NCI-H345 (cell line): ENCODE measurements around the gene C18orf32.
"Not testable (repeated sequence)": the region's sequence is repeated elsewhere in the genome, so short reads cannot be mapped to it uniquely, and the experiment has no call there.

ENCODE experiments used
- DNase-seq: peaks from one replicate; lab custom pipeline; 2025; lab: John Stamatoyannopoulos, UW

C18orf32 gene

DNA sequence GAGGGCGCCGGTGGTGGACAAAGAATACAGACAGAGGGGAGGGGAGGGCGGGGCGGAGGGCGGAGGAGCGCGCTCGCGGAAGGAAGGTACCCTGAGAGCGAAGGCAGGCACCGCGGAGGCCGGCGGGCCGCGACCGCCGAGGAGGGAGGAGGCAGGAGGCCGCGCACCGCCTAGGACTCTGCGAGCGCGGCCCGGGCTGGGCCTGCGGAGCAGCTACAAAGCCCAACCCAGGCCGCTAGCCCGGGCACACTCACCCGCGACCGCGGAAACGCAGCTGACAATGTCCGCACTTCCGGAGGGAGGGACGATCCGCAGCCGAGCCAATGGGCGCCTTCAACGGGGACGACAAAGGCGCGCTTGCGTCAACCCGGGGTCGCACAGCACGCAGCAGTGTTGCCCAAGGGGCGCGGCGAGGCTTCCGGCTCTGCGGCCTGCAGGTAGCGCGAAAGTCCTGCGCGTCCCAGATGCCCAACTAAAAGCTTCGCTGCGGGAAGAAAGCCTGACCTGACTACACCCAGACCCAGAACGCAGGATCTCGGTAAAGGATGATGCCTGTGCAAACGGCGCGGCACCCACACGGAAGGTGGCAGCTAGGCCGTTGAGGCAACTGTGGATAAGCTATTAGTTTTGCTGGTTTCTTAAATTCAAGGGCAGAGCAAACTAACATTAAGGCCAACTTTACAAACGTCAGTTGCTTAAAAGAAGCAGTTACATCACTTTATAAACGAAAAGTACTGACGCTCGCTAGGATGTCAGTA is at the start of gene C18orf32:
Gene C18orf32 (minus strand): TSS at position 282 of the 758 bp plus-strand sequence. CDS start 3,486 bp downstream, outside the sequence.
- peak; percentile 94 for DNase-seq

DNA sequence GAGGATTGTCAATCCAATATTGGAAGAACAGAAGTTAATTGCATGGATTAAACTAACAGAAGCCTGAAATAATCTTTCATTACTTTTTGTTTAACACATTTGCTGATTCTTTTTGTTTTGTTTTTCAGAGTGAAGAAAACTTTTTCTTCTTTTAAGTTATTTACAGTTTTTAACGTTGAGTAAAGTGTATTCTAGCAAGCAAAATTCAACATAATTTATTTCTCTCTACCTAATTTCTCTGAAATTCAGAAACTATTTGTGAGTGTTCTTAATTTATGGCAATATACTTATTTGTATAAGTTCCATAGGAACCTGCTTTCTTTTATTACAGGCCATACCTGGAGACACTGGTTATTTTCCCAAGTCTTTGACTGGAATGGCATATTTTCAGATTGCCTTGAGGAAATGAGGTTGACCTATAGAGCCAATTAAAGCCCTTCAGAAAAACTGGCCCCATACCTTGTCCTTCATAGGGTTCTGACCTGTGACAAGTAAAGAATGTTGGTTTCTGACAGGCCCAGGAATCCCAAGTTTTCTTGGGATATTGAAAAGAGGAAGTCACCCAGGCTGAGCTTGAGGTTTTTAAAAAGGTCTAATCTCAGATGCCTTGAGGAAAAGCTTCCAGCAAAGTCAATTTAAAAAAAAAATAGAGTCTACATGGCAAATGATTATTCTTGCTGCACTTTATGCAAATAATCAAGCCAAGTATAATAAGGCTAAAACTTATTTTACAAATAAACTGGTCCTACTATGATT is 48.0 kb upstream of the C18orf32 start:
- no peak for DNase-seq

DNA sequence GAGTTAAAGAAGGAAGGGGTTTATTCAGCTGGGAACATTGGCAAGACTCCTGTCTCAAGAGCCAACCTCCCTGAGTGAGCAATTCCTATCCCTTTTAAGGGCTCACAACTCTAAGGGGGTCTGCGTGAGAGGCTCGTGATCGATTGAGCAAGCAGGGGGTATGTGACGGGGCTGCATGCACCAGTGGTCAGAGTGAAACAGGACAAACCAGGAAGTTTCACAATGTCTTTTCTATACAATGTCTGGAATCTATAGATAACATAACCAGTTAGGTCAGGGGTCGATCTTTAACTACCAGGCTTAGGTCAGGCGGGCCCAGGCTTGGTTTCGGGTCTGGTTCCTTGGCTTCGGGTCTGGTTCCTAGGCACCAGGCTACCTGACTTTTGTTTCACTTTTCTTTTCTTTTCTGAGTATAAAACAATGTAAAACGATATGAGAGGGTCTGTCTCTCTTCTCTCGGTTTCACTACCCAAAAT is 44.7 kb upstream of the C18orf32 start:
- no peak for DNase-seq

DNA sequence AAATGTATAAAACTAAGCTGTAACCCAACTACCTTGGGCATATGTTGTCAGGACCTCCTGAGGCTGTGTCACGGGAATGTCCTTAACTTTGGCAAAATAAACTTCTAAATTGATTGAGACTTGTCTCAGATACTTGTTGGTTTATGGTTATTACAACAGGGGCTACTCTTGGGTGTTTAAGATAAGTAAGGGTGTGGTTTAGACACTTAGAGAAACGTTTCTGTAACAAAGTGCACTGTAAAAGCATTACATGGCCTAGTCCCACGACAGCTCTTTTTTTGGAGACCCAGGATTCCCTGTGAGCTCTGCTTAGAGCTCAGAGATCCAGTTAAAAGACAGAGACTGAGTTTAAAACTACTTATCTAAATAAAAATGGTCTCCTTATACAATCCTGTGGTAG is 42.6 kb upstream of the C18orf32 start:
- no peak for DNase-seq

DNA sequence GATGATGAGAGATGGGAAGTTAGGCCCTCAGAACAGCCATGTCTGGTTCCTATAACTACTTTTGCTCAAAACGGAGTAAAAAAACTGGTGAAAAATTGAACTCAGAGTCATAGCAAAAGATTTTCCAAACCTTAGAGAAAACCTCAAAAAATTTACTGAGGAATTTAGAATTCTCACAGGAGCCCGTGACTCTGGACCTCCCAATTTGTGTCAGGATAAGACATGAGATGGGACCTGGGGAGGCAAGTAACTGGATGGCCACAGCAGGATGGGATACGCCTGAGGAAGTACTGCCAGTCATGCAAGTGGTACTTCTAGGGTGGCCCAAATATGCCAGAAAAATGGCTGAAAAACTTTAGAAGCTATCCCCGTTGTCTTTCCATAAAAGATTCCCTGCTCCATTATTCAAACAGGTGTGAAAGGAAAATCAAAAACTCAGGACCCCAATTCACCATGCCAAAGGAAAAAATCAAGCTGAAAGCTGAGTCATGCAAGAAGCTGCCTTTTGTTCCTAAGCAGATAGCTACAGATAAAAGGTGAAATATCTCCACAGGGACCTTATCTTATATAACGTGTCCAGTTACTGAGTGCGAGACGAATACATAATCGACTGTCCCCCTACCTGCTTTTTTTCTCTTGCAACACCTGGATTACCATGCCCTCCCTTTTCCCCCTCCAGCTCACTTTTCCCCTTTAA is 40.7 kb upstream of the C18orf32 start:
- no peak for DNase-seq

DNA sequence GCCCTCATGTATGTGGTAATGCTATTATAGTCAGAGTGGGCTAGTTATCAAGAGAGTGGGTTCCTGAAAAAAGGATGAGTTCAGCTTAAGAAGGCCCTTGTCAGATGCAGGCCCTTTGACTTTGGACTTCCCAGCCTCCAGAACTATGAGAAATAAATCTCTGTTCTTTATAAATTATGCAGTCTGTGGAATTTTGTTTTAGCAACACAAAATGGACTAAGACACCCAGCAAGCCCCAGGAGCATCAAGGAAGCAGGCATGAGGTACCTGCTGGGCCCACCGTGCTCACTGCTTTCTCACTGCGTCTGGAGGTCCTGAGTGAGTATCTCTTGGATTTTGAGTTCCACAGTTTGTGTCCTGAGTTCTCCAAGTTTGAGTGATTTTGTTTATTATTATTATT is 38.9 kb upstream of the C18orf32 start:
- no peak for DNase-seq

DNA sequence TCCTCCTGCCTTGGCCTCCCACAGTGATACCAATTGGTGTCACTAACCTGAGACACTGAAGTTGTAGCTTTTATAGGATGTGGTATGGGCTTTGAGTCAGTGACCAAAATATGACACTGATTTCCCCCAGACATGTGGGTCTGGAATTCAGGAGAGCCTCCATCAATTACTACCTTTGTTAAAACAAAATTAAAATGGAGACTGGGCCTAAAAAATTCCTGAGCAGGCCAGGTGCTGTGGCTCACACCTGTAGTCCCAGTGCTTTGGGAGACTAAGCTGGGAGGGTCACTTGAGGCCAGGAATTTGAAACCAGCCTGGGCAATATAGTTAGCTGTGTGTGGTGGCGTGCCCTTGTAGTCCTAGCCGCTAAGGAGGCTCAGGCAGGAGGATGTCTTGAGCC is 37.9 kb upstream of the C18orf32 start:
- DNase-seq, result no peak

DNA sequence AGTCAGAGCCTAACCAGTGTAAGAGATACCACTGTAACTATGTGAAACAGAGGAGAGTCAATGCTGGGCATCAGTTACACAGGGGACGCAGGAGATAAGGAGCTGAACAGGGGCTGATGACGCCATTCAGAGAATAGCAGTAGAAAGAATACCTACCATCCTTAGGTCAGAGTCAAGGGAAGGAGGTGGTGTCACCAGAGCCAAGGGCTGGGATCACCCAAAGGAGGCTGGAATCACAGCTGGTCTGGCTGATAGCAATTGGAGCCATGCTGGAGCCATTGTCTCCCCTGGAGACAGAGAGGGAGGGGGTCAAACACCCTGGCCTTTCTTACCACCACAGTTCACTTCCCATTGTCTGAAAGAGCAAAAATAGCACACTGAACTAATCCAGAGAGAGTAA is 37.3 kb upstream of the C18orf32 start:
- DNase-seq, result no peak

DNA sequence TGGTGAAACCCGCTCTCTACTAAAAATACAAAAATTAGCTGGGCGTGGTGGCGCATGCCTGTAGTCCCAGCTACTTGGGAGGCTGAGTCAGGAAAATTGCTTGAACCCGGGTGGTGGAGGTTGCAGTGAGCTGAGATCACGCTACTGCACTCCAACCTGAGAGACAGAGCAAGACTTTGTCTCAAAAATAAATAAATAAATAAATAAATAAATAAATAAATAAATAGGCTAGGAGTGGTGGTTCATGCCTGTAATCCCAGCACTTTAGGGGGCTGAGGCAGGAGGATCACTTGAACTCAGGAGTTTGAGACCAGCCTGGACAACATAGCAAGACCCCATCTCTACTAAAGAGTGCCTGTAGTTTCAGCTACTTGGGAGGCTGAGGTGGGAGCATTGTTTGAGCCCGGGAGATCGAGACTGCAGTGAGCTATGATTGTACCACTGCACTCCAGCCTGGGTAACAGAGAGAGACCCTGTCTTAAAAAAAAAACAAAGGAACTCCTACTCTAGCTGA is 36.6 kb upstream of the C18orf32 start:
- not testable (repeated sequence) for DNase-seq

DNA sequence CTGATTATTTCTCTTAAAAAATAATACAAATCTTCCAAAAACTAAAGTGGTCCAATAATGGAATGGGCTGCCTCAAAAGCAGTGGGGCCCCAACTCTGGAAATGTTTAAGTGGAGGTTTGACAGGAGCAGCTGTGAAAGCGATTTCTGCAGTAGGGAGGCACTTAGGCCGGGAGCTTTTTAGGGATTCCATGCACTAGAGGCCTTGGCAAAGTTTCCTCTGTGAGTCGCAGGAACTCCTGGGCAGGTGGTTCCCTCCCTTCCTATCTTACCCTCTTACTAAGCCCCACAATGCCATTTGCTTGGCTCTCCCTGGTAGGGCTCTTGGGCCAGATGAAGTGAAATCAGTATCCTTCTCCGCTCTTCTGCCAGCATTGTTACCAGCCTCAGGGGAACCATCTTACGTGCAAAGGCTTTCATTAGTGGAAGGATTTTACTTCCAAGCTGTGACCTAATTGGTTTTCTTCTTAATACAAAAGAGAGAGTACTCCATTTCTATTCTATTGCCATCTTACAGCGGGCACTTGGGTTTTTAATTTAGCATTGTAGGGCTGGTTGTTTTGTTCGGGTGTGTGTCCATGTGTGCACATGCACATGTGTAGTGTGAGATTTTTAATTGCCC is 34.3 kb upstream of the C18orf32 start:
- peak; percentile 56 for DNase-seq

DNA sequence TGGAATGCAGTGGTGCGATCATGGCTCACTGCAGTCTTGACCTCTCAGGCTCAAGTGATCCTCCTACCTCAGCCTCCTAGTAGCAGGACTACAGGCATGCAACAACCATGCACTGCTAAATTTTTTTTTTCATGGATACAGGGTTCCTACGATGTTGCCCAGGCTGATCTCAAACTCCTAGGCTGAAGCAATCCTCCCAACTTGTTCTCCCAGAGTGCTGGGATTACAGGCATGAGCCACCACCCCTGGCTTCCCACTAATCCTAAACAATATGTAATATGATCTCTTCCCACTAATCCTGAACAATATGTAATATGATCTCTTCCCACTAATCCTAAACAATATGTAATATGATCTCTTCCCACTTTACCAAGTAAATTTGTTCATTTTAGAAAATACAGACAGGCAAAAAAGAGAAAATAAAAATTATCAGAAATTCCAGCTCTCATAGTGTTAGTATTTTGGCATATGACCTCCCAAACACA is 33.7 kb upstream of the C18orf32 start:
- DNase-seq, result peak; percentile 65

DNA sequence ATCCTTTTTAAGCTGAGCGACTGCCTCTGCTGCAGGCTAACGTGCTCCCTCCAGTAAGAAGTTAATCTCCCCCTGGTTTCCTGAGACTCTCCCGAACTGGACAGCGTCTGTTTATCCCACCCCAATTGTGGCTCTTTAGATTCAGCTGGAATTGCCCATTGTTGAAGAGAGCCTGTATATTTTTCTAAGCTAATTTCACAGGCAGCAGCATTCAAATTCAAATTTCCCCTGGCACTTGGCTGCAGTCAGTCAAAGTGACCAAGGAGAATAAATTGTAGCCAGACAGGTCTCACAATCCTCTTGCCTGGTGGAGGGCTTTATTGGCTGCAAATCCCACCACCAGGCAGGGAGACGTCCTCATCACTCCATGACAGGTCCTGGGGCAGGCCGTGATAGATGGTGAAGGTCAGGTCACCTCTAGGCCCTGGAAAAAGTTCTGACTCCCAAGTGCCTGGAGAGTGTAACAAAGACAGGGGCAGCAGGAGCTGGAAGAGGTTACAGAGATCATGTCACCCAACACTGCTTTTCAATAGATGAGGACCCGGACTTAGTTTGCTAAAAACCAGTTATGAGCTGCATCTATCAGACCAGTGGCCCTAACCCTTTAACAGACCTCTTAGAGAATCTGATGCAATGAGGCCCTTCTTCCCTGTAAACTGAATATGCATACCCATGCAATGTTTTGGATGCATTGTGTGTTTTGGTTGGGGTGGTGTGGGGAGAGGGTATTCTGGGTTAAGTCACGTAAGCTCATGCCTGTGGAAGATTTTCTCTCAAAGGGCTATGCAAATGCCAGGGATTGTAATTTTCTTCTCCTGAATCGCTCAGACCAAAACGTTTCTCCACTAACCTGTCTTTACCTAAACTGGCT is 32.3 kb upstream of the C18orf32 start:
- DNase-seq, result no peak

DNA sequence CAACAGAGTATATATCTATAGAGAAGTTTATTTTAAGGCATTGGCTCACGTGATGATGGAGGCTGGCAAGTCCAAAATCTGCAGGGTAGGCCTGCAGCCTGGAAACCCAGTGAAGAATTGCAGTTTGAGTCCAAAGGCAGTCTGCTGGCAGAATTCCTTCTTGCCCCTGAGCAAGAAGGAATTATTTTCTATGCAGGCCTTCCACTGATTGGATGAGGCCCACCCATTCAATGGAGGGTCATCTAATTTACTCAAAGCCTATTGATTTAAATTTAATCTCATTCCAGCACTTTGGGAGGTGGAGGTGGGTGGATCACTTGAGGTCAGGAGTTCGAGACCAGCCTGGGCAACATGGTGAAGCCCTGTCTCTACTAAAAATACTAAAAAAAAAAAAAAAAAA is 30.4 kb upstream of the C18orf32 start:
- no peak for DNase-seq

DNA sequence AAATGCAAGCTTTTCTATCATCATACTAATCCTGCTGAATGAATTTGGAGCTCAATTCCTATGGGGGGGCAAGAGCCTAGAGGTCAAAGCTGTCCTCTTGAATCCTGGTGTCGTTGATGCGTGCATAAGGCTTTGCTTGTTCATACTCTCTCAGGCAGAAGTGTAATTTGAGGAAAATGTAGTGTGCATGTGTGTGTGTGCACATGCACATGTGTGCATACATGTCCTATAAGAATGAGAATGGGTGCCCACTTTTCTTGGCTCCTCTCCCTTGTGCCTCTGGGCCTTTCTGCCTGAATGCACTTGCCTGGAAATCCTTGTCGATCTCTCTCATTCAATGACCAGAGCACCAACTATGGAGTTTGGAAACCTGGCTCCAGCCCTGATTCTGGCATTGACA is 28.5 kb upstream of the C18orf32 start:
- no peak for DNase-seq

DNA sequence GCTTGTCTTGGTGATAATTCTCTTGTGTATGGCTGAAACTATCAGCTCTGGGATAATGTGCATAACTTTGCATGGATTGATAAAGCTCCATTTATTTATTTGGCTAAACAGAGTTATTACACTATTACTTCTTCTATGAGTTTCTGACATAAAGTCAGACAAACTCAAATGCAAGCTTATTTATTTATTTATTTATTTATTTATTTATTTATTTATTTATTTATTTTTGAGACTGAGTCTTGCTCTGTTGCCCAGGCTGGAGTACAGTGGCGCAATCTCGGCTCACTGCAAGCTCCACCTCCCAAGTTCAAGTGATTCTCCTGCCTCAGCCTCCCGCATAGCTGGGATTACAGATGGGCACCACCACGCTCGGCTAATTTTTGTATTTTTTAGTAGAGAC is 28.0 kb upstream of the C18orf32 start:
- not testable (repeated sequence) for DNase-seq

DNA sequence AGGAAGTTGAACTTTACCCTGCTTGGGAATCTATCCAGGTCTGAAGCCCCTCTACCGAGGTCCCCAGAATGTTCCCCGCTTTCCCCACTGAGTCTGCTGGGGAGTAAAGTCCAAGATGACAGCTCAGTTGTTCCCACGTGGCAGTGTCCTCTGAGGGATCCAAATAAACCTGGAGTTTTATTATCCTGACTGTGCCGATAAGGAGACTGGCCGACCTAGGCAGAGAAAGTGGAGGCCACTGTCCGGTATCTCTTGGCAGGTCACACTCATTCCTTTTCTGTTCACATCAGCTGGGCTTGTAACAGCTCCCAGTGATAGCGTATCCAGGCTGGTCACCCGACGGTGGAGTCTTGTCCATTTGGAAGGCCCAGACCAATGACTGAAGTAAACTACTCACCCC is 27.5 kb upstream of the C18orf32 start:
- no peak for DNase-seq

DNA sequence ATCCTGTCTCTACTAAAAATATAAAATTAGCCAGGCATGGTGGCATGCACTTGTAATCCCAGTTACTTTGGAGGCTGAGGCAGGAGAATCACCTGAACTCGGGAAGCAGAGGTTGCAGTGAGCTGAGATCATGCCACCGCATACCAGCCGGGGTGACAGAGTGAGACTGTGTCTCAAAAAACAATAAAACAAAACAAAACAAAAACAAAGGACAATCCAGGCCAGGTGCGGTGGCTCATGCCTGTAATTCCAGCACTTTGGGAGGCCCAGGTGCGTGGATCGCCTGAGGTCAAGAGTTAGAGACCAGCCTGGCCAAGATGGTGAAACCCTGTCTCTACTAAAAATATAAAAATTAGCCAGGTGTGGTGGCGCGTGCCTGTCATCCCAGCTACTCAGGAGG is 25.8 kb upstream of the C18orf32 start:
- DNase-seq, result not testable (repeated sequence)

DNA sequence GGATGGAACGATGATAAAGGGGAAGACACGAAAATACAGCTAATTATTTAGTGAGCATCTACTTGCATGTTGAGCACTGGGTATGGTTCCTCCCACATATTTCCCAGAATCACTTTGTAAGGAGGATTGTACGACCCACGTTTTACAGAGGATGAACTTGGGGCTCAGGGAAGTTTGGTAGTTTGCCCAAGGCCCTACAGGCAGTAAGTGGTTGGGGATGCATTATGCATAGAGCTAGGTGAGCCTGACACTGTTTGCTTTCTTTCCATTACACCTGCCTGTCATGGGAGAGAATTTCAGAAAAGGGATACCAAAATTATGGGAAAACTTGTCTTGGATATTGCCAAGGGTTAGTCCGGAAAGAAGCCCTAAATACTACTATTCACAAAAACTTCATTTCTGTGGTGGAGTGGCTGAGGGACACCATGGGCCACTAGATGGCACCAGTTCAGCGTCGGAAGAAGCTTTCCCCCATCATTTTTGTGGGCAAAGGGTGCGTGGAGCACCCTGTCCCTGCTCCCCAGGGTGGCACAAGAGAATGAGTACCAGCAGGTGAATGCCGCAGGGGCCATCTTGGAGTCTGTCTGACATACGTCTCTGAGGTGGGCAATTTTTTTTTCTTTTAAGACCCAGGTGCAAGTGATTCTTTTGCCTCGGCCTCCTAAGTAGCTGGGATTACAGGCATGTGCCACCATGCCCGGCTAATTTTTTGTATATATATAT is 23.5 kb upstream of the C18orf32 start:
- peak; percentile 76 for DNase-seq

DNA sequence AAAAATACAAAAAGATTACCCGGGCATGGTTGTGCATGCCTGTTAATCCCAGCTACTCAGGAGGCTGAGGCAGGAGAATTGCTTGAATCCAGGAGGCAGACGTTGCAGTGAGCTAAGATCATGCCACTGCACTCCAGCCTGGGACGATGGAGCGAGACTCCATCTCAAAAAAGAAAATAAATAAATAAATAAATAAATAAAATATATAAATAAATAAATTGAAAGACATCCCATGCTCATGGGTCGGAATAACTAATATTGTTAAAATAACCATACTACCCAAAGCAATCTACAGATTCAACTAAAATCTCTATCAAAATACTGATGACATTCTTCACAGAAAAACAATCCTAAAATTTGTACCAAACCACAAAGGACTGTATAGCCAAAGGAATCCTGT is 19.4 kb upstream of the C18orf32 start:
- not testable (repeated sequence) for DNase-seq

DNA sequence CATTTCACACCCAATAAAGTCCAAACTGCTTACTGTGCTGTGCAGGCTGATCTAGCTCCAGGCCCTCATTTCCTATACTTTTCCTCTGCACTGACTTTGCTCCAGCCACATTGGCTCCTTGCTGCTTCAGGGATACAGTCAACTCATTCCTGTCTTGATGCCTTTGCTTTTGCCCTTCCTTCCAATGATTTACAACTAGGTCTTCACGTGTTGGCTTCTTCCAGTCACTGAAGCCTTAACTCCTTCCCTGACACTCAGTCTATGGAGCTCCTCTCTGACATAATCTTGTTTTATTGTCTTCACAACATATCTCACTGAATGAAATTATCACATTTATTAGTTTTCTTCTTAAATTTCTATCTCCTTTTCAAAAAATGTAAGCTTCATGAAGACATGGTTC is 16.9 kb upstream of the C18orf32 start:
- DNase-seq, result no peak
